Naive B cell (primary cell): ENCODE measurements around the gene ORM1. TPM values are rescaled to one million over a fixed set of nuclear protein-coding genes. Genes with fewer than 3 reads are reported as not detected.
A peak's percentile ranks its signal among the peaks of the same experiment; 100 is the strongest.
"Not testable (repeated sequence)": the region's sequence is repeated elsewhere in the genome, so short reads cannot be mapped to it uniquely, and the experiment has no call there.

Source experiments
- ATAC-seq, 2 donors: fragments of 150-1000 bp; cut with Tn5 transposase; 2 replicates each; pipeline ENCODE4 v1.10.0; 2021; ENCODE audit warnings: low read depth in 2 of 2, mild to moderate bottlenecking in 2 of 2, moderate library complexity in 2 of 2
- DNase-seq: peaks from one replicate; pipeline ENCODE4 v3.0.0; 2022
- H3K27ac Mint-ChIP-seq, 6 donors: one replicate each; pipeline ENCODE4 v1.8.0; 2020 to 2022; ENCODE audit warnings: mild to moderate bottlenecking in 6 of 6, mixed read lengths in 6 of 6, moderate library complexity in 5 of 6, inconsistent platforms in 2 of 6
- H3K27me3 Mint-ChIP-seq, 3 donors: one replicate each; pipeline ENCODE4 v1.8.0; 2021 to 2022; ENCODE audit warnings: mixed read lengths in 3 of 3, mild to moderate bottlenecking in 1 of 3
- H3K36me3 Mint-ChIP-seq, 2 donors: one replicate each; pipeline ENCODE4 v1.8.0; 2020 to 2022; ENCODE audit warnings: mixed read lengths in 2 of 2, inconsistent platforms in 1 of 2, mild to moderate bottlenecking in 1 of 2
- H3K4me1 Mint-ChIP-seq, 3 donors: one replicate each; pipeline ENCODE4 v1.8.0; 2020 to 2022; ENCODE audit warnings: mixed read lengths in 3 of 3, inconsistent platforms in 1 of 3, mild to moderate bottlenecking in 1 of 3, moderate library complexity in 1 of 3
- H3K4me3 Mint-ChIP-seq, 8 donors: one replicate each; pipeline ENCODE4 v1.8.0; 2020 to 2022; ENCODE audit warnings: mild to moderate bottlenecking in 8 of 8, mixed read lengths in 8 of 8, moderate library complexity in 8 of 8, inconsistent platforms in 2 of 8
- H3K9me3 Mint-ChIP-seq, 7 donors: one replicate each; pipeline ENCODE4 v1.8.0; 2020 to 2022; ENCODE audit warnings: mixed read lengths in 7 of 7, mild to moderate bottlenecking in 5 of 7, inconsistent platforms in 2 of 7, moderate library complexity in 1 of 7
- polyA plus RNA-seq, 6 donors: library from polyadenylated mRNA; unstranded; fragments of 300-500 nt; fragmentation: Illumina TruSeq; gene quantifications; one replicate each; pipeline ENCODE4 v1.2.3, GENCODE V29; 2021; ENCODE audit warnings: low read depth in 6 of 6

The ORM1 gene
- not detected for polyA plus RNA-seq

DNA sequence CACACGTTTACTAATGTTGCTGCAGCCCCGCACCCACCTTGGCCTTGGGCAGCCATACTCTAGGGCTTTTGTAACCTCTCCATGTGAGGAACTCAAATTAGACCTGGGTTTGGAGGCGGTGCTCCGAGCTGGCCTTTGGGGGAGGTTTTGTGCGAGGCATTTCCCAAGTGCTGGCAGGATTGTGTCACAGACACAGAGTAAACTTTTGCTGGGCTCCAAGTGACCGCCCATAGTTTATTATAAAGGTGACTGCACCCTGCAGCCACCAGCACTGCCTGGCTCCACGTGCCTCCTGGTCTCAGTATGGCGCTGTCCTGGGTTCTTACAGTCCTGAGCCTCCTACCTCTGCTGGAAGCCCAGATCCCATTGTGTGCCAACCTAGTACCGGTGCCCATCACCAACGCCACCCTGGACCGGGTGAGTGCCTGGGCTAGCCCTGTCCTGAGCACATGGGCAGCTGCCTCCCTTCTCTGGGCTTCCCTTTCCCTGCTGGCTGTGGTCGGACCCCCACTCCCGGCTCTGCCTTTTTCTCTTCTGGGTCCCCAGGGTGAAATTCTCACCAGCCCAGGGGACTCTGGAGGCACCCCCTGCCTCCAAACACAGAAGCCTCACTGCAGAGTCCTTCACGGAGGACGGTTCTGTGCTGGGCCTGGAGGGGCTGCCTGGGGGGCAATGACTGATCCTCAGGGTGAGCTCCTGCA, at the start of gene ORM1:
Gene ORM1, plus strand, starts transcription at position 268 of the 701 bp plus-strand sequence. Its CDS starts 36 bp downstream, at position 304.
- not testable (repeated sequence) for ATAC-seq, H3K9me3 Mint-ChIP-seq, H3K36me3 Mint-ChIP-seq

DNA sequence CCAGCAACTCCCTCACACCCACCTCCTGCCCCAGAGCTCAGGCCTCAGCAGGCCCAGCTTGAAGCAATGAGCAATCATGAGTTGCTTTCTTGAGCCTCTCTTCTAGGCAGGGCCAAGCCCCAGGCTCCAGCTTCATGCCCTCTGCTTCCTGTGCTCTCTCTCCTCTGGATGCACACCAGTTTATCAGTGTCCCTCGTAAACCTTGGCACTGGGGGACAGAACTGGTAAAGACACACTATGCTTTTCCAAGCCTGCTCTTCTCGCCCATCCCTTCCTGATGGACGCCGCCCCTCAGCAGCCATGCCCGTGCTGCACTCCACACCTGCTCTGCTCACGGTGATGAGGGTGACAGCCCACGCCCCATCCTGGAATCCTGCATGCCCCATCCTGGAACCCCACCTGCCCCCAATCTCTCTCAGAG, 49.4 kb upstream of the ORM1 start:
- peaks cover 4 to 10% (median 7%) of the 10 kb centered on the region in 3 donors for H3K27me3 Mint-ChIP-seq
- H3K4me1 Mint-ChIP-seq, result peaks cover 0 to 2% (median 0%) of the 10 kb centered on the region in 3 donors
- H3K9me3 Mint-ChIP-seq, result peaks cover 0 to 6% (median 0%) of the 10 kb centered on the region in 7 donors
- no peaks in the 10 kb centered on the region for H3K36me3 Mint-ChIP-seq
- H3K27ac Mint-ChIP-seq, result no peak overlapping the region
- DNase-seq (no peak), ATAC-seq (no peak)
- H3K4me3 Mint-ChIP-seq, result peak overlapping the region in 1 of 8 donors; percentile 67

More for the DNA sequence above, at the start of gene ORM1:
- H3K4me3 Mint-ChIP-seq, H3K4me1 Mint-ChIP-seq, DNase-seq, H3K27ac Mint-ChIP-seq: not testable (repeated sequence)
- H3K27me3 Mint-ChIP-seq, result peaks cover 0 to 12% (median 12%) of the 10 kb centered on the region in 3 donors

DNA sequence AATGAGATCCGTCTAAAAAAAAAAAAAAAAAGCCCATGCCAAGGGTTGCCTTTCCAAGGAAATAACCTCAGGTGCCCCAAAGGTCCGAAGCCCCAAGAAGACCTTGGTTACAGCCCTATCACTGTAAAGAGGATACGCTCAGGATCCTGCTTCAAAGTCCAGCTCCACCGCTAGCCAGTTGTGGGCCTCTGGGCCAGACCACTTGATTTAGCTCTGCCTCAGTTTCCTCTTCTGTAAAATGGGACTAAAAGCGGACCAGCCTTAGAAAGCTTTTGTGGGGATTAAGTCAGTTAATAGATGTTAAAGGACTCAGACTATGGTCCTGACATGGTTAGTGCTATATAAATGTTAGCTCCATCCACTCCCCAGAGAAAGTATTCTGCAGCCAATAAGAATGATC, 48.7 kb upstream of the ORM1 start:
- DNase-seq (no peak), ATAC-seq (no peak)
- Mint-ChIP-seq H3K27ac (peak overlapping the region in 1 of 6 donors; percentile 14), H3K36me3 (no peaks in the 10 kb centered on the region), H3K4me3 (no peak overlapping the region), H3K27me3 (peaks cover 4 to 10% (median 7%) of the 10 kb centered on the region in 3 donors), H3K9me3 (peaks cover 0 to 8% (median 0%) of the 10 kb centered on the region in 7 donors), H3K4me1 (peaks cover 0 to 2% (median 0%) of the 10 kb centered on the region in 3 donors)

DNA sequence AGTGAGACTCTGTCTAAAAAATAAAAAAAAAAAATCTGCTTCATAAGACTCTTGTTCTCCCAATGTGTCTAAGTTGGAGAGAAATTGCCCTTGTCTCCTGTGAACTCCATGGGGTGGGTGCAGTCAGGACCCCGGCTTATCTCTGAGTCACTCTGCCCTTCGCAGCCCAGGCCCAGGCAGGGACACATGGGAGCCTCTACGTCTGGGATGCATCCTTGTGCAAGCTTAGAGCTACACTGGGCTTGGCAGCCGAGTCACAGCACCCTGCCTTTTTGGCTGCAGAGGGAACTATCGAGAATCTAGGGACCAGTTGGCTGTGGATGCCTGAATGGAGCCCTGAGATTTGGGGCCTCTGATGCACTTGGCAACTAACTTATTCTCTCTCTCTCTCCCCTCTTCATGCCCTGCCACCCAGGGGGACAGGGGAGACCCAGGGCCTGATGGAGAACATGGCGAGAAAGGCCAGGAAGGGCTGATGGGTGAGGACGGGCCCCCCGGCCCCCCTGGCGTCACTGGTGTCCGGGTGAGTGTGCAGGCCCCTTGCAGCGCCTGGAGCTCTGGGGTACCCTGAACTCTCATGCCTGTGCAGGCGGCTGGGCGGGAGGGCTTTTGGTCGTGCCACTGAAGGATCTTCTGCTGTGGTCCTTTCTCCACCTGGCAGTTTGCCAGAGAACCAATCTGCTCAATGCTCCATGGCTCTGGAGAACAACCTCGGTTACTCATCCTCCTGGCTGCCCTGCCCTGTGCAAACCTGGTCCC, 47.5 kb upstream of the ORM1 start:
- Mint-ChIP-seq H3K27me3 (peaks cover 4 to 10% (median 7%) of the 10 kb centered on the region in 3 donors), H3K36me3 (no peaks in the 10 kb centered on the region), H3K4me1 (peaks cover 0 to 2% (median 0%) of the 10 kb centered on the region in 3 donors), H3K4me3 (no peak overlapping the region), H3K9me3 (peaks cover 0 to 8% (median 0%) of the 10 kb centered on the region in 7 donors), H3K27ac (peak overlapping the region in 1 of 6 donors; percentile 58)
- no peak for ATAC-seq
- DNase-seq, result no peak

DNA sequence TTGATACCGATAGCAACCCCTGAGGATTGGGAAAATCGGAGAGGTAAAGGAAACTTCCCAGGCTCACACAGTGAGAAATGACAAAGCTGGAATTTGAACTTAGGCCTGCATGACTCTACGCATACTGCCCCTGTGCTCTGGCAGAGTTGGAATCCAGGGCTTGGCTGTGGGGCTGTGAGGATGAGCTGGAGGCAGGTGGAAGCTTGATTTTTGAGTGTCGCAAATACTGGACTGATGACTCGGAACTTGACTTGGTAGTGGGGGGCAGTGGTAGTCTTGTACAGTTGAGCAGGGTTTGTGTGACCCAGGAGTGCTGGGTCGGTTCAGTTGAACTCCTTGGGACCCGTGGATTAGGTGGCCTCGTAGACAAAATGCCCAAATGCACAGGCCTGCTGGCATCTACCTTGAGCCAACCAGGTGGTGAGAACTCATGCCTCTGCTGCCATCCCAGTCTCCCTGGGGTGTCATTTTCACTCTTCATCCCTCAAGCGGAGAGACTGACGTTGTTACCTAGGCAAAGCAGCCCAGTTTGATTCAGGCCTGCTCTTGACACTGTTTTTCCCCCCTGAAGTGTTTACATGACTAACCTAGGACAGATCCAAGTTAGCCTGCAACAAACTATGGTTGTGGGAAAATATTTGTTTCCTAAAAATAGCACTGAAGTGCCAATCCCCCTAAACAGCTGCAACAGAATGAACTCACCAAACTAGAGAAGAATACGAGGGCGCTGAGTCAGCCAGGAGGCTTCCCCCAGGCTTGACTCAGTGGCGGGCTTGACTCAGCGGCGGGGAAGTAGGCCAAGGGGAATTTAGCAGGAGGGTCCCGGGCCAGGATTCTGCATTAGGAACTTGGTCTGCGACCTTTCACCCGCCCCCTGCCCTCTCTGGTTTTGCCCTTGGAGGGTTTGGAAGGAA, 45.7 kb upstream of the ORM1 start:
- peaks cover 0 to 2% (median 0%) of the 10 kb centered on the region in 3 donors for H3K4me1 Mint-ChIP-seq
- ATAC-seq, result no peak

GRCh38 chr9:114278356-114278755, 44.5 kb upstream of the ORM1 start:
- DNase-seq, result no peak
- H3K27ac Mint-ChIP-seq, result no peak overlapping the region
- peak overlapping the region in 2 of 8 donors; percentile 50 to 53 for H3K4me3 Mint-ChIP-seq
- H3K9me3 Mint-ChIP-seq, result peaks cover 0 to 8% (median 0%) of the 10 kb centered on the region in 7 donors
- ATAC-seq, result no peak
- H3K36me3 Mint-ChIP-seq, result no peaks in the 10 kb centered on the region
- peaks cover 0 to 2% (median 0%) of the 10 kb centered on the region in 3 donors for H3K4me1 Mint-ChIP-seq
- peaks cover 0 to 15% (median 5%) of the 10 kb centered on the region in 3 donors for H3K27me3 Mint-ChIP-seq

More for the DNA sequence above, 45.7 kb upstream of the ORM1 start:
- H3K27me3 Mint-ChIP-seq, result peaks cover 4 to 17% (median 9%) of the 10 kb centered on the region in 3 donors
- H3K27ac Mint-ChIP-seq, result no peak overlapping the region
- peaks cover 0 to 8% (median 0%) of the 10 kb centered on the region in 7 donors for H3K9me3 Mint-ChIP-seq
- no peaks in the 10 kb centered on the region for H3K36me3 Mint-ChIP-seq
- H3K4me3 Mint-ChIP-seq, result no peak overlapping the region
- DNase-seq, result no peak

DNA sequence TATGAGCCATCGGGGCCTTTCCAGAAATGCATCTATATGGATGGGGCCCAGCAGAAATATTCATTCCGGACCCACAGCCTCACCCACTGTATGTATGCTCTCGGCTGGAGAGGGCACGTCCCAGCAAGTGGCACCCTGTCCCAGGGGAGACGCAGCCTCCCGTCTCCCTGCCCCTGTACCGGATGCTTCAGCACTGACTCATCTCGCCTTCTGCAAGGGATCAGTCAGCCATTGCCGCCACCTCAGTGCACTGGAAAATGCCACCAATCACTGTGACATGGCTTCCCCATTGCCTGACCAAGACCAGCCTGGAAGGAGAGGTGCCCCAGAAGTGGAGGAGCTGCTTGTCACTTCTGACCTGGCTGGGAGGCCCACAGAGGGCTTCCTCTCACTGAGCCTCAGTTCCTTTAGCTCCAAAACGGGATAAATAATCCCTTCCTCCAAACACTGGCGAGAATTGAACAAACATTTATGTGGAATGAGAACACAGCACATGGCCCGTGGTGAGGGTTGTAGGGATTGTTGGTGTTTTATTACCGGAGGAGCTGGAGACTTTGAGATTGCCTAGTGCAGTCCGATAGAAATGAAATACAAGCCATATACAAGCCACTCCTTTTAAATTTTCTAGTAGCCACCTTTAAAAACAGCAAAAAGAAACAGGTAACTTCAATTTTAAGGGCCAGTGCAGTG, 43.9 kb upstream of the ORM1 start:
- ATAC-seq (no peak), DNase-seq (no peak)
- Mint-ChIP-seq H3K27me3 (peaks cover 0 to 10% (median 5%) of the 10 kb centered on the region in 3 donors), H3K4me1 (no peaks in the 10 kb centered on the region), H3K27ac (no peak overlapping the region), H3K9me3 (peaks cover 0 to 8% (median 0%) of the 10 kb centered on the region in 7 donors), H3K36me3 (no peaks in the 10 kb centered on the region), H3K4me3 (no peak overlapping the region)

DNA sequence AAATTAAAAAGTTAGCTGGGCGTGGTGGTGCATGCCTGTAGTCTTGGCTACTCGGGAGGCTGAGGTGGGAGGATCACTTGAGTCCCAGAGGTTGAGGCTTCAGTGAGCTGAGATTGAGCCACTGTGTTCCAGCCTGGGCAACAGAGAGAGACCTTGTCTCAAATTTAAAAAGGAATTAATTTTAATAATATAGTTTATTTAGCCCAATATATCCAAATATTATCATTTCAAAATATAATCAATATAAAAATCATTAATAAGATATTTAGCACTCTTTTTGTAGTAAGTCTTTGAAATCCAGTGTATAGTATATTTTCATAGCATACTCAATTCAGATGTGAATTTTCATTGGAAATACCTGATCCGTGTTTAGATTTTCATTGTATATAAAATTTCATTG, 43.2 kb upstream of the ORM1 start:
- H3K36me3 Mint-ChIP-seq, result no peaks in the 10 kb centered on the region
- H3K27me3 Mint-ChIP-seq, result peaks cover 0 to 10% (median 5%) of the 10 kb centered on the region in 3 donors
- no peaks in the 10 kb centered on the region for H3K4me1 Mint-ChIP-seq
- H3K27ac Mint-ChIP-seq, result no peak overlapping the region
- DNase-seq, result no peak
- ATAC-seq, result no peak
- peaks cover 0 to 8% (median 0%) of the 10 kb centered on the region in 7 donors for H3K9me3 Mint-ChIP-seq
- H3K4me3 Mint-ChIP-seq, result no peak overlapping the region

DNA sequence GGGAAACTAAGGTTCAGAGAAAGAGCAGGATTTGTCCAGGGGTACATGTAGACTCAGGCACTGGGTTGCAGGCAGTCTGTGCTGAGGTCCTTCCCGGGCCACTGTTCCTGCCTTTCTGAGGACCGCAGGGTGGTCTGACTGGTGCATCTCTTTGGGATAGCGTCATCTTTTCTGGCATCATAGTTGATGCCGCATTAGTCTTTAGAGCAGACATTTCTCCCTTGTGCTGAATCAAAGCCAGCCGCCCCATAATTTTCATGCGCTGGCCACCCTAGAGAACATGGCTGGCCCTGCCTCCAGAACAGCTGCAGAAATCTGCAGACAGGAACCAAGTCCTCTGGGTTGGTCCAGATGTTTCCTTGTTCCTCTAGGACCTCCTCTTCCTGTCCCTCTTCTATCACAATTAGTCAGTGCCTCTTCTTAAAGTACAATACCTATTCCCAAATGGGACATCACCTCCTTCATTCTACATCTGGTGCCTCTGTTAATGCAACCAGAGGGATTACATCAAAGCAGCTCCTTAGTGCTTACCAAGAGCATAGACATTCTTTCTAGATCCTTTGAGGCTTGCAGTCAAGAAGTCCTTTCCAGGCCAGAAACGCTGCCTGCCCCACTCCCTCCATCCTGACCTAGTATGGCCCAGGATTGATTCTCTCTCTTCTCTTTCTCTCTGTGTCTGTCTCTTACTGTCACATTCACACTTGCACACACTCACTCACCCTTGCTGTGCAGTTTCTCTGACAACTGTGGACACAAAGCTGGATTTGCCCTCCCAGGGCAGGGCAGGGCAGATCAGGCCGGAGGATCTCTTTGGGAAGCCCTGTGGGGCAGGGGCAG, 42.0 kb upstream of the ORM1 start:
- H3K27ac Mint-ChIP-seq, result peak overlapping the region in 1 of 6 donors; percentile 22
- DNase-seq (no peak), ATAC-seq (no peak)
- peaks cover 0 to 8% (median 0%) of the 10 kb centered on the region in 7 donors for H3K9me3 Mint-ChIP-seq
- no peaks in the 10 kb centered on the region for H3K36me3 Mint-ChIP-seq
- no peaks in the 10 kb centered on the region for H3K4me1 Mint-ChIP-seq
- H3K4me3 Mint-ChIP-seq, result peak overlapping the region in 1 of 8 donors; percentile 84
- peaks cover 0 to 10% (median 5%) of the 10 kb centered on the region in 3 donors for H3K27me3 Mint-ChIP-seq

GRCh38 chr9:114281473-114282103, 41.3 kb upstream of the ORM1 start:
- H3K36me3 Mint-ChIP-seq, result no peaks in the 10 kb centered on the region
- peaks cover 0 to 10% (median 5%) of the 10 kb centered on the region in 3 donors for H3K27me3 Mint-ChIP-seq
- peaks cover 0 to 8% (median 0%) of the 10 kb centered on the region in 7 donors for H3K9me3 Mint-ChIP-seq
- no peak overlapping the region for H3K27ac Mint-ChIP-seq
- H3K4me3 Mint-ChIP-seq, result peak overlapping the region in 1 of 8 donors; percentile 84
- no peaks in the 10 kb centered on the region for H3K4me1 Mint-ChIP-seq
- DNase-seq (no peak), ATAC-seq (no peak)

- ATAC-seq, result no peak
Observed at GRCh38 chr9:114282104-114282485, 40.8 kb upstream of the ORM1 start.

More at GRCh38 chr9:114282104-114282485, 40.8 kb upstream of the ORM1 start:
- H3K27ac Mint-ChIP-seq, result no peak overlapping the region
- H3K4me1 Mint-ChIP-seq, result no peaks in the 10 kb centered on the region
- peaks cover 0 to 8% (median 0%) of the 10 kb centered on the region in 7 donors for H3K9me3 Mint-ChIP-seq
- no peak for DNase-seq
- H3K4me3 Mint-ChIP-seq, result no peak overlapping the region
- no peaks in the 10 kb centered on the region for H3K36me3 Mint-ChIP-seq
- peaks cover 0 to 10% (median 5%) of the 10 kb centered on the region in 3 donors for H3K27me3 Mint-ChIP-seq
